Coronary artery (tissue), 2 donors: ENCODE measurements around the gene B3GALT2.
"Not testable (repeated sequence)": the region's sequence is repeated elsewhere in the genome, so short reads cannot be mapped to it uniquely, and the experiment has no call there.

ENCODE experiments used
- DNase-seq: peaks from one replicate; pipeline ENCODE4 v3.0.0-alpha.2; 2017; ENCODE audit warnings: low spot score
- H3K27ac ChIP-seq, 2 donors: fragments of 200-600 bp; sonication (generic); one replicate each; pipeline ENCODE4 v1.5.1; 2016 to 2019
- H3K4me3 ChIP-seq: fragments of 200-600 bp; sonication (generic); 2 replicates; pipeline ENCODE4 v1.5.1; 2016; ENCODE audit warnings: mild to moderate bottlenecking, moderate library complexity
- TF ChIP-seq, protein P1 (sequence below): fragments of 200-600 bp; sonication (generic); IDR thresholded peaks from one replicate; pipeline ENCODE4 v1.5.1; 2019; ENCODE audit warnings: antibody characterized with exemption

B3GALT2 gene

DNA sequence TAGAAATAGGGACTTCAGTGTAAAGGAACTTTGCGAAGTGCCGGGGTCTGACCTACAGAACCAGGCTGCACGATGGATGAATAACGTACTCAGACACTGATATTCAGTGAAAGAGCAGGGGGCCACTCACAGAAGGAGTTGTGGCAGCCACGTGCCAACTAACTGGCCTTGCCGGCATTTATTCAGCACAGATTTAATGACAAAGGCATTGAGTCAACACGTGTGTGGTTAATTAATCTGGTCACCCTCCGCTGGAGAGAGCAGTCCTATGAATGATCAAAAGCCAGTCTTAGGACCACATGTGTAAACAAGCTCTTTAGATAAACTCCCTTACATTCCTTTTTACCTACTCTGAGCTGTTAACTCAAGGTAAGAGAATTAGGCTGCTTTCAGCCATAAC is 6.2 kb upstream of the B3GALT2 start:
- H3K27ac ChIP-seq, result no peak overlapping the region
- TF ChIP-seq, protein P1, sequence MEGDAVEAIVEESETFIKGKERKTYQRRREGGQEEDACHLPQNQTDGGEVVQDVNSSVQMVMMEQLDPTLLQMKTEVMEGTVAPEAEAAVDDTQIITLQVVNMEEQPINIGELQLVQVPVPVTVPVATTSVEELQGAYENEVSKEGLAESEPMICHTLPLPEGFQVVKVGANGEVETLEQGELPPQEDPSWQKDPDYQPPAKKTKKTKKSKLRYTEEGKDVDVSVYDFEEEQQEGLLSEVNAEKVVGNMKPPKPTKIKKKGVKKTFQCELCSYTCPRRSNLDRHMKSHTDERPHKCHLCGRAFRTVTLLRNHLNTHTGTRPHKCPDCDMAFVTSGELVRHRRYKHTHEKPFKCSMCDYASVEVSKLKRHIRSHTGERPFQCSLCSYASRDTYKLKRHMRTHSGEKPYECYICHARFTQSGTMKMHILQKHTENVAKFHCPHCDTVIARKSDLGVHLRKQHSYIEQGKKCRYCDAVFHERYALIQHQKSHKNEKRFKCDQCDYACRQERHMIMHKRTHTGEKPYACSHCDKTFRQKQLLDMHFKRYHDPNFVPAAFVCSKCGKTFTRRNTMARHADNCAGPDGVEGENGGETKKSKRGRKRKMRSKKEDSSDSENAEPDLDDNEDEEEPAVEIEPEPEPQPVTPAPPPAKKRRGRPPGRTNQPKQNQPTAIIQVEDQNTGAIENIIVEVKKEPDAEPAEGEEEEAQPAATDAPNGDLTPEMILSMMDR, result no peak
- no peak for DNase-seq
- no peak overlapping the region for H3K4me3 ChIP-seq

DNA sequence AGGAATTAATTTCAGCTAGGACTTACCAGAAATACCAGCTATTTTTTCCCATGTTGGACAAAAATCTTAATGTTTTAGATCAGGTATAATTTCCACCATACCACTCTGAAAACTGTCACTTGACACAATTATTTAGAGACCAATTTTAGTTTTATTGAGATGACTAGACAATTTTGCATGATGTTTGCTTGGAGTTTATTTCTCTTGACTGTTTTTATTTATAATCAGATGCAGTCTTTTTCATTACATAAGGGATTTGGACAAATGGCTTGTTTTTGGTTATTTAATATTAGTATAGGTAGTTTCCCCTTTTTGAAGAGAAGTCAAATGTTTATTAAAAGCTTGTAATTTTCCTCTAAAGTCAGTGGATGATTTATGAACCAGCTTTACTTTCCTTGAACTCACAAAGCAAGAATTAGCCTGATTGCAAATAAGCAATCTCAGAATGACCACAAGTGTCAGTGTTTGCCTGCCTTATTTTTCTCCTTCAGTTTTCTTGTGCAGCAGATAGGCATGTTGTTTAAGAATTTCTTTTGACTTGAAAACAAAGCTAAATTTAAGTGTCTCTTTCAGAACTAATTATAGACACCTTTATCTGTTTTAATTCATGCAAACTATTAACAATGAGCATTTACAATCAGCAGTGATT is 3.8 kb upstream of the B3GALT2 start:
- no peak overlapping the region for H3K27ac ChIP-seq
- no peak for DNase-seq
- TF ChIP-seq, protein P1, result no peak
- no peak overlapping the region for H3K4me3 ChIP-seq

DNA sequence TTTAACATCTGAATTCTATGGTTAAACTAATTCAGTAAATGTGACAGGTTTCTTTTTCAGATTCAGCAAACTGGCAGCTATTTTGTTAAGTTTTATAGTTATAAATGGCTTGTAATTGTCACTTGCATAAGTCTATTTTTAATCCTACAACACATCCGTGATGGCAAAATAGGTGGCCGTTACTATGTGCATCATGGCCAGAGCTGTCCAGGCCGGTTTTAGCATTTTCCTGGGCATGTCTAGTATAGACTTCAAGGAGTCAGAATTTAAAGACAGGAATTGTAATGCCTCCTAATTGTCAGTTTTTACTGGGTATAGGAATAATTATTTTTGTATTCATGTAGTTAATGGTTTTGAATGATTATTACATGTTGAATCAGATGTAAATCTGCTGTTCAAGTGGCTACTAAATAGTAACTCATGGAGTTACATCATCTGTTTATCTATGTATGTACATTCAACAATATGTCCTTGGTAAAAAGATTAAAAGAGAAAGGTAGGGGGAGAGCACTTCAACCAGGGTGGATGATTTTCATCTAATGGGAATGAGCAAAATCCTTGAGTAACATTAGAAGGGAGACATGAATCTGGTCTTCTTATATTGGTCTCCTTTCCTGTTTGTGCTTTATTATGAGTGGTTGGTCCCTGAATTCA is 3.2 kb upstream of the B3GALT2 start:
- TF ChIP-seq, protein P1, result no peak
- no peak overlapping the region for H3K4me3 ChIP-seq
- no peak for DNase-seq
- H3K27ac ChIP-seq, result no peak overlapping the region

DNA sequence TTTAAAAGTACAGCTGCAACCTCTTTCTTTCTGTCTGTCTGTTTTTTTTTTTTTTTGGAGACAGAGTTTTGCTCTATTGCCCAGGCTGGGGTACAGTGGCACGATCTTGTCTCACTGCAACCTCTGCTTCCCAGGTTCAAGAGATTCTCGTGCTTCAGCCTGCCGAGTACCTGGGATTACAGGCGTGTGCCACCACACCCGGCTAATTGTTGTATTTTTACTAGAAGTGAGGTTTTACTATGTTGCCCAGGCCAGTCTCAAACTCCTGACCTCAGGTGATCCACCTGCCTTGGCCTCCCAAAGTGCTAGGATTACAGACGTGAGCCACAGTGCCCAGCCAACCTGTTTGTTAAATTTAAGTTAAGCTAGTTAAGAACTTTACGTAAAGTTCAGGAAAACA is 2.5 kb upstream of the B3GALT2 start:
- H3K27ac ChIP-seq, H3K4me3 ChIP-seq, DNase-seq: not testable (repeated sequence)

DNA sequence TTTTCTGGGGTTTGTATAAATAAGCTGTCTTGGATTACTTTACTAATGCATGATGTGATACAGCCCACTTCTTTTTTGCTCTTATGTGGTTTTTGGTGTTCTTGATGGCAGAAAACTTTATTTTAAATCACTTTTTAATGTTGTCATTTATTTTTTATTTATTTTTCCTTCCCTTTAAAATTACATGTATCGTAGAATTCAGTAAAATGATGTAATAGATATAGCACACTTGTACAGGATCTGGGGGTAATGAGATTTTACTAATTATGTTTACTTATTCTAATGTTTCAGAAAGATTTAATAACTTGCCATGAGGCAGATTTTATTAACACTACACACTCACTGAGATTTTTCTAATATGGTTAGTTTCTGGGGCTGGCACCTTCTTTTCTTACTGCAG is 701 bp upstream of the B3GALT2 start:
- TF ChIP-seq, protein P1, result no peak
- Histone ChIP-seq H3K4me3 (no peak overlapping the region), H3K27ac (no peak overlapping the region)
- DNase-seq, result no peak

DNA sequence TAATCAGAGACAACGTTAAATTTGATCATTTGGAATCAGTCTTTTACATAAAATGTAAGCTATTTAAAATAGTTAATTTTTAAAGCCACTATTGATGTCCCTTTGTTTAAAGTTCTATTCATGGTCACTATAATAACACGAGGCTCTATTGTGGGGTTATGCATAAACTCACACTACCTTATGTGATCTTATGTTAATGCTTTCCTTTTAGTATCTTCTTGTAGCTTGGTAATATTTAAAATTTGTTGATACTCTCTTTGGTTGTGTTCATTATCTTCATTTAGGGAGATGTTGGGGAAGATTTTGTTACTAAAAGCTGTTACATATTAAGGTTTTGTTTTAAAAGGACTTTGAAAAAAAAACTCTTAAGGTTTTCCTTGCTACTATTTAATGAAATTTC is 1.2 kb downstream of the B3GALT2 start:
- Histone ChIP-seq H3K27ac (no peak overlapping the region), H3K4me3 (no peak overlapping the region)
- no peak for DNase-seq
- TF ChIP-seq, protein P1, result no peak

DNA sequence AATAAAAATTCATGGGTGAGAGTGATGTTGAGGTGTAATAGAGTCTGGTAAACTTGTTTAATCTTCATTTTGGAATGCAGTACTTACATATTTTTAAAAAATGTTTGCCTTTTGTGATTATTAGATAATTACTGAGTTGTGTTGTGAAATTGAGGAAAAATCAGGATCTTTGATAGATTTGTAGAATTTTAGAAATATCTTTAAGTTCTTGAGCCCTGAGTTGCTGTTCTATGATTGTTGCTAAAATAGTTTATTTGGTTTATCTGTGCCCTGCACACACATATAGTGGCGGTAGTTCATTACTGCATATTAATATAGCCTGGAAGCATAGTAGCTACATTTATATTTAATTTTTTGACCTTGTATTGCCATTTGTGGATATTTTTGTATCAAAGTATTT is 1.6 kb downstream of the B3GALT2 start:
- no peak overlapping the region for H3K27ac ChIP-seq
- TF ChIP-seq, protein P1, result no peak
- no peak overlapping the region for H3K4me3 ChIP-seq
- DNase-seq, result no peak
